Tibial nerve (tissue), 4 donors: ENCODE measurements around the gene TCTN3. TPM values are rescaled to one million over a fixed set of nuclear protein-coding genes. Genes with fewer than 3 reads are reported as not detected.

ENCODE experiments used
- DNase-seq, 2 donors: peaks; one replicate each; pipeline ENCODE4 v3.0.0-alpha.2; 2019; ENCODE audit warnings: low spot score in 2 of 2
- H3K27ac ChIP-seq, 4 donors: fragments of 200-600 bp; sonication (generic) in 3 of 4; one replicate each; pipeline ENCODE4 v1.5.1; 2017 to 2019; ENCODE audit warnings: mild to moderate bottlenecking in 1 of 4
- H3K27me3 ChIP-seq, 2 donors: fragments of 200-600 bp; sonication (generic) in 1 of 2; one replicate each; pipeline versions ENCODE4 v1.5.1 to v1.6.0; 2017 to 2019
- H3K36me3 ChIP-seq, 3 donors: fragments of 200-600 bp; sonication (generic); one replicate each; pipeline ENCODE4 v1.5.1; 2018 to 2019
- H3K4me1 ChIP-seq, 4 donors: fragments of 200-600 bp; sonication (generic) in 3 of 4; one replicate each; pipeline ENCODE4 v1.5.1; 2017 to 2019
- H3K4me3 ChIP-seq, 4 donors: fragments of 200-600 bp; sonication (generic) in 3 of 4; one replicate each; pipeline ENCODE4 v1.5.1; 2017 to 2019; ENCODE audit warnings: mild to moderate bottlenecking in 1 of 4, moderate library complexity in 1 of 4
- H3K9me3 ChIP-seq, 4 donors: fragments of 200-600 bp; sonication (generic) in 3 of 4; one replicate each; pipeline ENCODE4 v1.5.1; 2017 to 2019
- CTCF ChIP-seq, 5 experiments: fragments of 200-600 bp in 3 of 5; fragments of 450-650 bp in 2 of 5; sonication (generic) in 3 of 5; IDR thresholded peaks; one replicate each; pipeline ENCODE4 v1.5.1; 2016 to 2019; ENCODE audit warnings: antibody characterized with exemption in 5 of 5, mild to moderate bottlenecking in 3 of 5, moderate library complexity in 2 of 5
- EP300 ChIP-seq, 2 donors: sonication (generic); formaldehyde crosslinking; IDR thresholded peaks; one replicate each; pipeline ENCODE4 v1.6.1; 2017; ENCODE audit warnings: antibody characterized with exemption in 2 of 2, mild to moderate bottlenecking in 1 of 2
- POLR2A ChIP-seq, 2 donors: fragments of 450-650 bp; IDR thresholded peaks; one replicate each; pipeline ENCODE4 v1.6.1; 2017; ENCODE audit warnings: antibody characterized with exemption in 2 of 2, mild to moderate bottlenecking in 2 of 2, moderate library complexity in 2 of 2
- WGBS, 2 donors: methylation state at CpG; one replicate each; pipeline ENCODE4 v1.1.5; 2018; 5-methylcytosine and 5-hydroxymethylcytosine counted together
- total RNA-seq, 4 donors: library from RNA; depleted of rRNA; stranded (reverse); fragments of >200 nt; gene quantifications; one replicate each; pipeline ENCODE4 v1.1.0, GENCODE V29; 2016

The TCTN3 gene
- 10 to 100 TPM; 18.6 to 34.3 (median 21.7) TPM for total RNA-seq

GRCh38 chr10:95693668-95694534 lies at the start of gene TCTN3:
Gene TCTN3, minus strand, starts transcription at chr10:95693927. Its CDS starts 28 bp downstream, at chr10:95693899.
- Histone ChIP-seq H3K27ac (peak within 1 kb of the TSS; percentile 72 to 95 (median 90)), H3K4me1 (peaks cover 0 to 28% (median 13%) of the 10 kb centered on the region in 4 donors), H3K9me3 (no peaks in the 10 kb centered on the region), H3K27me3 (no peaks in the 10 kb centered on the region), H3K36me3 (peaks cover 0 to 25% (median 0%) of the 10 kb centered on the region in 3 donors), H3K4me3 (peak within 1 kb of the TSS; percentile 71 to 90 (median 83))
- 1 to 4% methylated on average over 30 to 50 of the region's 53 CpGs for WGBS, 2 donors
- peak in 1 of 2 donors; percentile 88 for TF ChIP-seq POLR2A (IDR thresholded peaks at IDR 0.05)
- peak; percentile 91 to 94 for TF ChIP-seq EP300 (IDR thresholded peaks at IDR 0.05)
- TF ChIP-seq CTCF (IDR thresholded peaks at IDR 0.05) = peak; percentile 98 to 100 (median 99)
- peak; percentile 93 to 96 for DNase-seq

GRCh38 chr10:95742962-95743535 lies 49.3 kb upstream of the TCTN3 start:
- H3K4me3 ChIP-seq = no peak overlapping the region
- no peak for DNase-seq
- H3K4me1 ChIP-seq = peaks cover 0 to 12% (median 0%) of the 10 kb centered on the region in 4 donors
- 69 to 77% methylated on average over 2 of the region's 2 CpGs for WGBS, 2 donors
- TF ChIP-seq EP300 (IDR thresholded peaks at IDR 0.05) (no peak), CTCF (IDR thresholded peaks at IDR 0.05) (no peak), POLR2A (IDR thresholded peaks at IDR 0.05) (no peak)
- no peaks in the 10 kb centered on the region for H3K27me3 ChIP-seq
- H3K36me3 ChIP-seq = no peaks in the 10 kb centered on the region
- peak overlapping the region in 2 of 4 donors; percentile 48 to 49 for H3K27ac ChIP-seq
- H3K9me3 ChIP-seq = peaks cover 0 to 4% (median 0%) of the 10 kb centered on the region in 4 donors

GRCh38 chr10:95742485-95742884 lies 48.8 kb upstream of the TCTN3 start:
- TF ChIP-seq POLR2A (IDR thresholded peaks at IDR 0.05) (no peak), EP300 (IDR thresholded peaks at IDR 0.05) (no peak), CTCF (IDR thresholded peaks at IDR 0.05) (no peak)
- DNase-seq = peak in 1 of 2 donors; percentile 16
- Histone ChIP-seq H3K4me1 (peaks cover 0 to 12% (median 0%) of the 10 kb centered on the region in 4 donors), H3K9me3 (peaks cover 0 to 4% (median 0%) of the 10 kb centered on the region in 4 donors), H3K4me3 (no peak overlapping the region), H3K27ac (peak overlapping the region in 3 of 4 donors; percentile 29 to 49 (median 48)), H3K36me3 (no peaks in the 10 kb centered on the region), H3K27me3 (no peaks in the 10 kb centered on the region)
- 16 to 20% methylated on average over 3 of the region's 3 CpGs for WGBS, 2 donors

DNA sequence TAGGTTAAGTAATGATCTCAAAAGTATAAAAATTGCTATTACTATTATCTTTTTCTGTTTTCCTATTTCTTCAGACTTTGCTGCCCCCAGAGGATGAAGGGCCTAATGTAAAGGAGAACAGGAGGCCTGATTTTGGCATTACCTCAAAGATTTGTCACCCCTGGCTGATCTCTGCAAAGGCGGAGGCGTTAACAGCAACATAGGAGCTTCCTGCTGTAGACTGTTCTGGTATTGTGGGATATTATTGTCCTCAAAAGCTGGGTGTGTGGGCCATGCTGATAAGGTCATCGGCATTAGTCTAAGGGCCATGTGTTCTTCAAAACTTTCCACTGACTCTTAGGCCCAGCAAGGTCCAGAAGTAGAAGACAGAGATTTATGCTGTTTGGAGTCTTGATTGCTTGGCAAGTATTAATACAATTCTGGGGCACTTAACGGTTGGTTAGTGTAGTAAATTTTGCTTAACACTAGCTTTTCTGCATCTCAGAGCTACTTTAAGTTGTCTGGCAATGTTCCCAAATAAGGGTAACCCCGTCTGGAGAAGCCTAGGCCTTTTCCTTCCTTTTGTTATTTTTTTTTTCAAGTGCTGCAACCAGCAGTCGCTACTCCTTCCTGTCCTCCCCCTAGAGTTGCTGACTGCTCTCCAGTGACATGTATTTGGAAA lies 48.2 kb upstream of the TCTN3 start:
- TF ChIP-seq EP300 (IDR thresholded peaks at IDR 0.05) = peak; percentile 9 to 48
- peak in 1 of 5 experiments; percentile 11 for TF ChIP-seq CTCF (IDR thresholded peaks at IDR 0.05)
- TF ChIP-seq POLR2A (IDR thresholded peaks at IDR 0.05) = no peak
- peak overlapping the region in 3 of 4 donors; percentile 29 to 49 (median 48) for H3K27ac ChIP-seq
- H3K4me1 ChIP-seq = peaks cover 0 to 12% (median 0%) of the 10 kb centered on the region in 4 donors
- H3K4me3 ChIP-seq = no peak overlapping the region
- no peaks in the 10 kb centered on the region for H3K27me3 ChIP-seq
- H3K9me3 ChIP-seq = peaks cover 0 to 4% (median 0%) of the 10 kb centered on the region in 4 donors
- no peak for DNase-seq
- H3K36me3 ChIP-seq = no peaks in the 10 kb centered on the region
- WGBS, 2 donors = 10 to 13% methylated on average over 6 of the region's 6 CpGs
